ELR (cell line): Measurements from ENCODE around the gene RNF144B.

Experiments
- DNase-seq: peaks from one replicate; pipeline ENCODE4 v3.0.0-alpha.2; 2015; ENCODE audit warnings: low read depth

The RNF144B gene

DNA sequence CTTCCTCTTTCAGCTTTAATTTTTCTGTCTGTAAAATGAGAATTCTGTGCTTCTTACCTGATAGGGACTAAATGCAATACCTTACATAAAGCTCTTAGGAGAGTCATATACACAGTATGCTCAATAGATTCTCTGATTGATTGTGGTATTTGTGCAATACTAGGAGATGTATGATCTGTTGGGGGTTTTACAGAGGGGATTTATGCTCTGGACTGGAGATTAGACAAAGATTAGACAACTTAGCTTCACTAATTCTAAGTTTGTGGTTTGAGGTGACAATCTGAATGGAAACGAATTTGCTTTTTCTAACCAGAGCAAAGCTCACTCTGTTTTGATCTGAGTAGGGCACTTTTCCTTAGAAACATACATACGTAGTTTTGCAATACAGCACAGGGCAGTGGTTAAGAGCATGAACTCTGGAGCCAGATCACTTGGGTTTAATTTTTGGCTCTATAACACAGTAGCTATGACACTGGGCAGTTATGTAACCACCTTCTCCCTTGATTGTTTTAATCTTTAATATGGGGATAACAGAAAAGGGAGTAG lies 126.2 kb downstream of the RNF144B start:
- no peak for DNase-seq

DNA sequence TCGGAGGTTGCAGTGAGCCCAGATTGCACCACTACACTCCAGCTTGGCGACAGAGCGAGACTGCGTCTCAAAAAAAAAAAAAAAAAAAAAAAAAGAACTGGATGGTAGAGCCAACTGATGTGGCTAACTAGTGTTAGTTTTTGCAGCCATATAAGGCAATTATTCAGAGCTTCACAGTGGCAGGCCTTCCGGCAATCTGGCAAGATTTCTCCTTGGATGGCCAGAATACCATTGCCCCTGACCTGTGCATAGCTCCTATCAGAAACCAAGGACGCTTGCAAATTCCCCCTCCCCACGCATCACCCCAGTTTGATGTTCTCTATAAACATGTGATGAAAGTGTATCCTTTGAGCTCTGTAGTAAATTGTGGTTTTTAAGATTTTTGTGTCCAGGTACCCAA lies 127.0 kb downstream of the RNF144B start:
- no peak for DNase-seq

- peak; percentile 56 for DNase-seq
These were observed 128.6 kb downstream of the RNF144B start for GRCh38 chr6:18515767-18516166.
